ENCODE data around the gene SIGLEC7. TPM values are rescaled to one million over a fixed set of nuclear protein-coding genes. Genes with fewer than 3 reads are reported as not detected.
A peak's percentile ranks its signal among the peaks of the same experiment; 100 is the strongest.

SIGLEC7 gene
- total RNA-seq, 1 experiment from 2014 or later, result not detected

GRCh38 chr19:51119101-51119500 lies 23.0 kb upstream of the SIGLEC7 start:
- intact Hi-C loops (cut with micrococcal nuclease), result no loop called here
- Histone ChIP-seq H2AFZ (ENCODE audit: low read length) (no peak overlapping the region), H3K9ac (ENCODE audit: low read length) (no peak overlapping the region), H3K36me3 (ENCODE audit: low read depth, low read length) (no peaks in the 10 kb centered on the region), H3F3A (ENCODE audit: low read length, unreplicated experiment) (no peaks in the 10 kb centered on the region), H3K27ac (ENCODE audit: low read length) (no peak overlapping the region), H3K9me2 (replicated peaks; ENCODE audit: low read length) (no peaks in the 10 kb centered on the region), H3K4me2 (ENCODE audit: low read length) (no peak overlapping the region), H3K4me1 (ENCODE audit: insufficient read depth, low read length) (no peaks in the 10 kb centered on the region), H3K27me3 (ENCODE audit: low read length) (peaks cover 40% of the 10 kb centered on the region), H3K4me3 (ENCODE audit: low read length) (no peak overlapping the region), H4K20me1 (ENCODE audit: low read length) (no peaks in the 10 kb centered on the region), H3K9me3 (ENCODE audit: low read length) (no peaks in the 10 kb centered on the region), H3K79me2 (ENCODE audit: low read length) (no peaks in the 10 kb centered on the region)
- ATAC-seq, result no peak
- peak; percentile 24 for DNase-seq
- TF ChIP-seq EZH2 (IDR thresholded peaks at IDR 0.05; ENCODE audit: low read length, unreplicated experiment), result no peak
- TF ChIP-seq EZH2phosphoT487 (IDR thresholded peaks at IDR 0.05; ENCODE audit: borderline replicate concordance, low read length), result no peak
- TF ChIP-seq CTCF (conservative IDR thresholded peaks at IDR 0.05; ENCODE audit: low read depth, low read length), result no peak
- POLR2A ChIA-PET (ENCODE audit: unreplicated experiment), result no interaction called here
- CTCF ChIA-PET, result no interaction called here
- no TSS peak for BruUV-seq (replicated peaks)

GRCh38 chr19:51119611-51120010 lies 22.5 kb upstream of the SIGLEC7 start:
- H3K27ac ChIP-seq (ENCODE audit: low read length), result no peak overlapping the region
- H4K20me1 ChIP-seq (ENCODE audit: low read length), result no peaks in the 10 kb centered on the region
- peaks cover 38% of the 10 kb centered on the region for H3K27me3 ChIP-seq (ENCODE audit: low read length)
- POLR2A ChIA-PET (ENCODE audit: unreplicated experiment), result no interaction called here
- H3K9me2 ChIP-seq (replicated peaks; ENCODE audit: low read length), result no peaks in the 10 kb centered on the region
- intact Hi-C loops (cut with micrococcal nuclease), result no loop called here
- TF ChIP-seq CTCF (conservative IDR thresholded peaks at IDR 0.05; ENCODE audit: low read depth, low read length) (no peak), EZH2 (IDR thresholded peaks at IDR 0.05; ENCODE audit: low read length, unreplicated experiment) (no peak), EZH2phosphoT487 (IDR thresholded peaks at IDR 0.05; ENCODE audit: borderline replicate concordance, low read length) (no peak)
- BruUV-seq (replicated peaks), result no TSS peak
- no peak overlapping the region for H3K4me3 ChIP-seq (ENCODE audit: low read length)
- H3K79me2 ChIP-seq (ENCODE audit: low read length), result no peaks in the 10 kb centered on the region
- H2AFZ ChIP-seq (ENCODE audit: low read length), result no peak overlapping the region
- no peak for ATAC-seq
- no peaks in the 10 kb centered on the region for H3K4me1 ChIP-seq (ENCODE audit: insufficient read depth, low read length)
- no peak overlapping the region for H3K4me2 ChIP-seq (ENCODE audit: low read length)
- H3K9me3 ChIP-seq (ENCODE audit: low read length), result no peaks in the 10 kb centered on the region
- no peaks in the 10 kb centered on the region for H3K36me3 ChIP-seq (ENCODE audit: low read depth, low read length)
- no peak for DNase-seq
- H3K9ac ChIP-seq (ENCODE audit: low read length), result no peak overlapping the region
- H3F3A ChIP-seq (ENCODE audit: low read length, unreplicated experiment), result no peaks in the 10 kb centered on the region
- CTCF ChIA-PET, result no interaction called here

GRCh38 chr19:51120160-51120559 lies 21.9 kb upstream of the SIGLEC7 start:
- no peaks in the 10 kb centered on the region for H4K20me1 ChIP-seq (ENCODE audit: low read length)
- no peaks in the 10 kb centered on the region for H3K36me3 ChIP-seq (ENCODE audit: low read depth, low read length)
- BruUV-seq (replicated peaks), result no TSS peak
- intact Hi-C loops (cut with micrococcal nuclease), result no loop called here
- H3K9ac ChIP-seq (ENCODE audit: low read length), result no peak overlapping the region
- TF ChIP-seq EZH2phosphoT487 (IDR thresholded peaks at IDR 0.05; ENCODE audit: borderline replicate concordance, low read length) (no peak), CTCF (conservative IDR thresholded peaks at IDR 0.05; ENCODE audit: low read depth, low read length) (no peak), EZH2 (IDR thresholded peaks at IDR 0.05; ENCODE audit: low read length, unreplicated experiment) (no peak)
- no peak overlapping the region for H3K4me2 ChIP-seq (ENCODE audit: low read length)
- no peaks in the 10 kb centered on the region for H3F3A ChIP-seq (ENCODE audit: low read length, unreplicated experiment)
- H3K4me3 ChIP-seq (ENCODE audit: low read length), result no peak overlapping the region
- no peak overlapping the region for H3K27ac ChIP-seq (ENCODE audit: low read length)
- peaks cover 34% of the 10 kb centered on the region for H3K27me3 ChIP-seq (ENCODE audit: low read length)
- H2AFZ ChIP-seq (ENCODE audit: low read length), result no peak overlapping the region
- ChIA-PET POLR2A (ENCODE audit: unreplicated experiment) (no interaction called here), CTCF (no interaction called here)
- H3K9me3 ChIP-seq (ENCODE audit: low read length), result no peaks in the 10 kb centered on the region
- no peaks in the 10 kb centered on the region for H3K79me2 ChIP-seq (ENCODE audit: low read length)
- H3K9me2 ChIP-seq (replicated peaks; ENCODE audit: low read length), result no peaks in the 10 kb centered on the region
- DNase-seq, result no peak
- H3K4me1 ChIP-seq (ENCODE audit: insufficient read depth, low read length), result no peaks in the 10 kb centered on the region
- ATAC-seq, result no peak

Measured in PC-3 (cell line).